SH-SY5Y (cell line): Measurements from ENCODE around the gene SSPN.

Experiments used
- GATA2 ChIP-seq: IDR thresholded peaks from 2 replicates; pipeline ENCODE4 v1.6.1; 2011; ENCODE audit warnings: mild to moderate bottlenecking, low read depth, low read length
- GATA3 ChIP-seq: IDR thresholded peaks from 2 replicates; pipeline ENCODE4 v1.6.1; 2011; ENCODE audit warnings: low read depth, mild to moderate bottlenecking, low read length, moderate library complexity

- TF ChIP-seq GATA2 (no peak), GATA3 (no peak)
Measured at GRCh38 chr12:26214121-26214520, 18.7 kb downstream of the SSPN start.
